OCI-LY1 (cell line): ENCODE data around the gene ZNF462.

Source experiments
- H2AFZ ChIP-seq: fragments of 200-600 bp; sonication (generic), shearing (Covaris generic); 2 replicates; pipeline ENCODE4 v1.6.0; 2014; ENCODE audit warnings: antibody characterized with exemption, mild to moderate bottlenecking, low read length
- H3F3A ChIP-seq: fragments of 200-600 bp; sonication (generic), shearing (Covaris generic); 2 replicates; pipeline ENCODE4 v1.6.0; 2014; ENCODE audit warnings: mild to moderate bottlenecking, antibody characterized with exemption, low read length, moderate library complexity; ENCODE audit not compliant: insufficient read depth
- H3K27ac ChIP-seq: fragments of 200-600 bp; sonication (generic); 2 replicates; pipeline ENCODE4 v1.5.1; 2014; ENCODE audit warnings: low read length, mixed run types, mild to moderate bottlenecking, low read depth; ENCODE audit not compliant: poor library complexity, severe bottlenecking
- H3K27me3 ChIP-seq: fragments of 200-600 bp; sonication (generic); 2 replicates; pipeline ENCODE4 v1.6.0; 2014; ENCODE audit warnings: antibody characterized with exemption, mild to moderate bottlenecking, low read length, moderate library complexity; ENCODE audit not compliant: insufficient read depth
- H3K36me3 ChIP-seq: fragments of 200-600 bp; sonication (generic); 2 replicates; pipeline ENCODE4 v1.6.1; 2014; ENCODE audit warnings: mild to moderate bottlenecking, antibody characterized with exemption, low read length, moderate library complexity, mixed read lengths; ENCODE audit not compliant: insufficient read depth
- H3K4me1 ChIP-seq: fragments of 200-600 bp; sonication (generic); 2 replicates; pipeline ENCODE4 v1.5.1; 2014; ENCODE audit warnings: mild to moderate bottlenecking, low read length, moderate library complexity; ENCODE audit not compliant: insufficient read depth, severe bottlenecking
- H3K4me2 ChIP-seq: fragments of 200-600 bp; sonication (generic), shearing (Covaris generic); 2 replicates; pipeline ENCODE4 v1.6.1; 2014; ENCODE audit warnings: low read length
- H3K4me3 ChIP-seq: fragments of 200-600 bp; sonication (generic); 2 replicates; pipeline ENCODE4 v1.5.1; 2014; ENCODE audit warnings: low read length, low read depth, mild to moderate bottlenecking, mixed read lengths; ENCODE audit not compliant: poor library complexity, severe bottlenecking
- H3K79me2 ChIP-seq: fragments of 200-600 bp; shearing (Covaris generic); 2 replicates; pipeline ENCODE4 v1.6.1; 2016; ENCODE audit warnings: mixed run types, low read length, mixed read lengths; ENCODE audit not compliant: insufficient read depth
- H3K9ac ChIP-seq: fragments of 200-600 bp; sonication (generic), shearing (Covaris generic); 2 replicates; pipeline ENCODE4 v1.6.1; 2014; ENCODE audit warnings: mild to moderate bottlenecking, low read length, mixed read lengths
- H3K9me2 ChIP-seq: fragments of 200-600 bp; sonication (generic), shearing (Covaris generic); 2 replicates; pipeline ENCODE4 v1.6.1; 2014; ENCODE audit warnings: low read depth, mild to moderate bottlenecking, low read length, mixed read lengths
- H3K9me3 ChIP-seq: fragments of 200-600 bp; shearing (Covaris generic); 2 replicates; pipeline ENCODE4 v1.6.1; 2014; ENCODE audit warnings: low read length, mixed read lengths
- H4K20me1 ChIP-seq: fragments of 200-600 bp; sonication (generic), shearing (Covaris generic); 2 replicates; pipeline ENCODE4 v1.6.0; 2016; ENCODE audit warnings: mild to moderate bottlenecking, low read length; ENCODE audit not compliant: insufficient read depth
- EZH2 ChIP-seq: fragments of 200-600 bp; sonication (generic), shearing (Covaris generic); IDR thresholded peaks from 2 replicates; pipeline ENCODE4 v1.8.0; 2017; ENCODE audit warnings: borderline replicate concordance, mixed run types, mild to moderate bottlenecking, antibody characterized with exemption, low read length, moderate library complexity, mixed read lengths
- TF ChIP-seq, protein P1 (sequence below): fragments of 200-600 bp; sonication (generic), shearing (Covaris generic); IDR thresholded peaks from 2 replicates; pipeline ENCODE4 v1.5.1; 2017; ENCODE audit warnings: mild to moderate bottlenecking, antibody characterized with exemption, low read length, moderate library complexity, mixed read lengths

The ZNF462 gene

GRCh38 chr9:106947106-106947900 lies 84.3 kb downstream of the ZNF462 start:
- no peak overlapping the region for H3K4me3 ChIP-seq
- no peaks in the 10 kb centered on the region for H3F3A ChIP-seq
- H3K27me3 ChIP-seq: no peaks in the 10 kb centered on the region
- no peaks in the 10 kb centered on the region for H3K9me3 ChIP-seq
- H3K4me1 ChIP-seq: no peaks in the 10 kb centered on the region
- H3K36me3 ChIP-seq: no peaks in the 10 kb centered on the region
- H3K79me2 ChIP-seq: no peaks in the 10 kb centered on the region
- no peaks in the 10 kb centered on the region for H3K9me2 ChIP-seq
- H2AFZ ChIP-seq: no peak overlapping the region
- no peak overlapping the region for H3K27ac ChIP-seq
- TF ChIP-seq, protein P1, sequence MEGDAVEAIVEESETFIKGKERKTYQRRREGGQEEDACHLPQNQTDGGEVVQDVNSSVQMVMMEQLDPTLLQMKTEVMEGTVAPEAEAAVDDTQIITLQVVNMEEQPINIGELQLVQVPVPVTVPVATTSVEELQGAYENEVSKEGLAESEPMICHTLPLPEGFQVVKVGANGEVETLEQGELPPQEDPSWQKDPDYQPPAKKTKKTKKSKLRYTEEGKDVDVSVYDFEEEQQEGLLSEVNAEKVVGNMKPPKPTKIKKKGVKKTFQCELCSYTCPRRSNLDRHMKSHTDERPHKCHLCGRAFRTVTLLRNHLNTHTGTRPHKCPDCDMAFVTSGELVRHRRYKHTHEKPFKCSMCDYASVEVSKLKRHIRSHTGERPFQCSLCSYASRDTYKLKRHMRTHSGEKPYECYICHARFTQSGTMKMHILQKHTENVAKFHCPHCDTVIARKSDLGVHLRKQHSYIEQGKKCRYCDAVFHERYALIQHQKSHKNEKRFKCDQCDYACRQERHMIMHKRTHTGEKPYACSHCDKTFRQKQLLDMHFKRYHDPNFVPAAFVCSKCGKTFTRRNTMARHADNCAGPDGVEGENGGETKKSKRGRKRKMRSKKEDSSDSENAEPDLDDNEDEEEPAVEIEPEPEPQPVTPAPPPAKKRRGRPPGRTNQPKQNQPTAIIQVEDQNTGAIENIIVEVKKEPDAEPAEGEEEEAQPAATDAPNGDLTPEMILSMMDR: no peak
- TF ChIP-seq EZH2: no peak
- no peak overlapping the region for H3K9ac ChIP-seq
- H3K4me2 ChIP-seq: no peak overlapping the region
- no peaks in the 10 kb centered on the region for H4K20me1 ChIP-seq

DNA sequence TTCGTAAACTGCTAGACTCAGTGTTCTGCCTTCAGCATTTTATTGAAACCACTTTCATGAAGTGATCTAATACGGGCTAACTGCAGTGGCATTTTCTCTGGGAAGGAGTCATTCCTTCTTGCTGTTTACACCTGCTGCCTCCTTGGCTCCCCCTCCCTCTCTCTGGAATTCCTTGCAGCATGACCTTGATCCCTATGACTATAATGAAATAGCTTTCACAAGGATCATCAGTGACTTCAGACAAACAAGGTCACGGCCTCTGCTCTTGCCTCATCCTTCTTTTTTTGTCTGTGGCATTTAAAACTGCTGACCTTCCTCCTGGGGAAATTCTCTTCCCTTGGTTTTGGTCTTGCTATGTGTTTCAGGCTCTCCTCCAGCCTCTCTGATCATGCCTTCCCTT lies 90.2 kb downstream of the ZNF462 start:
- Histone ChIP-seq H3F3A (no peaks in the 10 kb centered on the region), H3K36me3 (no peaks in the 10 kb centered on the region), H3K4me3 (no peak overlapping the region), H3K27me3 (no peaks in the 10 kb centered on the region), H3K4me1 (no peaks in the 10 kb centered on the region), H3K4me2 (no peak overlapping the region), H3K79me2 (no peaks in the 10 kb centered on the region), H3K9me2 (no peaks in the 10 kb centered on the region), H3K9ac (no peak overlapping the region), H3K9me3 (no peaks in the 10 kb centered on the region), H4K20me1 (no peaks in the 10 kb centered on the region), H2AFZ (no peak overlapping the region), H3K27ac (no peak overlapping the region)
- TF ChIP-seq EZH2: no peak
- TF ChIP-seq, protein P1: no peak

GRCh38 chr9:106954558-106954957 lies 91.6 kb downstream of the ZNF462 start:
- H3K27ac ChIP-seq: no peak overlapping the region
- H3K4me2 ChIP-seq: no peak overlapping the region
- H3K4me1 ChIP-seq: no peaks in the 10 kb centered on the region
- no peak overlapping the region for H3K9ac ChIP-seq
- no peaks in the 10 kb centered on the region for H3K27me3 ChIP-seq
- TF ChIP-seq, protein P1: no peak
- no peak for TF ChIP-seq EZH2
- no peaks in the 10 kb centered on the region for H3K79me2 ChIP-seq
- no peaks in the 10 kb centered on the region for H3F3A ChIP-seq
- no peak overlapping the region for H2AFZ ChIP-seq
- no peak overlapping the region for H3K4me3 ChIP-seq
- H3K9me3 ChIP-seq: no peaks in the 10 kb centered on the region
- no peaks in the 10 kb centered on the region for H3K36me3 ChIP-seq
- no peaks in the 10 kb centered on the region for H3K9me2 ChIP-seq
- no peaks in the 10 kb centered on the region for H4K20me1 ChIP-seq
